ENCODE results near the gene CYB561A3.

GRCh38 chr11:61341706-61342105, 20.0 kb downstream of the CYB561A3 start:
- TF ChIP-seq, protein P1, sequence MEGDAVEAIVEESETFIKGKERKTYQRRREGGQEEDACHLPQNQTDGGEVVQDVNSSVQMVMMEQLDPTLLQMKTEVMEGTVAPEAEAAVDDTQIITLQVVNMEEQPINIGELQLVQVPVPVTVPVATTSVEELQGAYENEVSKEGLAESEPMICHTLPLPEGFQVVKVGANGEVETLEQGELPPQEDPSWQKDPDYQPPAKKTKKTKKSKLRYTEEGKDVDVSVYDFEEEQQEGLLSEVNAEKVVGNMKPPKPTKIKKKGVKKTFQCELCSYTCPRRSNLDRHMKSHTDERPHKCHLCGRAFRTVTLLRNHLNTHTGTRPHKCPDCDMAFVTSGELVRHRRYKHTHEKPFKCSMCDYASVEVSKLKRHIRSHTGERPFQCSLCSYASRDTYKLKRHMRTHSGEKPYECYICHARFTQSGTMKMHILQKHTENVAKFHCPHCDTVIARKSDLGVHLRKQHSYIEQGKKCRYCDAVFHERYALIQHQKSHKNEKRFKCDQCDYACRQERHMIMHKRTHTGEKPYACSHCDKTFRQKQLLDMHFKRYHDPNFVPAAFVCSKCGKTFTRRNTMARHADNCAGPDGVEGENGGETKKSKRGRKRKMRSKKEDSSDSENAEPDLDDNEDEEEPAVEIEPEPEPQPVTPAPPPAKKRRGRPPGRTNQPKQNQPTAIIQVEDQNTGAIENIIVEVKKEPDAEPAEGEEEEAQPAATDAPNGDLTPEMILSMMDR (IDR thresholded peaks at IDR 0.05) = no peak
- no peak for TF ChIP-seq POLR2A (IDR thresholded peaks at IDR 0.05)

Data from Peyer's patch (tissue), 4 donors.